DOHH2 (cell line): ENCODE results near the gene TMEM107.

Source experiments
- H3F3A ChIP-seq: fragments of 200-600 bp; sonication (generic), shearing (Covaris generic); 2 replicates; pipeline ENCODE4 v1.6.0; 2016; ENCODE audit warnings: antibody characterized with exemption, mild to moderate bottlenecking; ENCODE audit not compliant: control insufficient read depth, insufficient read depth
- H3K27ac ChIP-seq: fragments of 200-600 bp; sonication (generic); 2 replicates; pipeline ENCODE4 v1.5.1; 2014; ENCODE audit warnings: low read depth, mild to moderate bottlenecking, low read length, moderate library complexity
- H3K27me3 ChIP-seq: fragments of 200-600 bp; sonication (generic); 2 replicates; pipeline ENCODE4 v1.6.1; 2014; ENCODE audit warnings: mild to moderate bottlenecking, low read length, mixed read lengths; ENCODE audit not compliant: control insufficient read depth
- H3K36me3 ChIP-seq: fragments of 200-600 bp; sonication (generic); 2 replicates; pipeline ENCODE4 v1.6.1; 2014; ENCODE audit warnings: mild to moderate bottlenecking, low read length, moderate library complexity, mixed read lengths; ENCODE audit not compliant: control insufficient read depth
- H3K4me1 ChIP-seq: fragments of 200-600 bp; sonication (generic); 2 replicates; pipeline ENCODE4 v1.6.1; 2014; ENCODE audit warnings: mild to moderate bottlenecking, low read length, mixed read lengths; ENCODE audit not compliant: control insufficient read depth
- H3K4me2 ChIP-seq: fragments of 200-600 bp; sonication (generic); 2 replicates; pipeline ENCODE4 v1.6.0; 2014; ENCODE audit warnings: mild to moderate bottlenecking, low read length, moderate library complexity
- H3K4me3 ChIP-seq: fragments of 200-600 bp; sonication (generic); 2 replicates; pipeline ENCODE4 v1.5.1; 2014; ENCODE audit warnings: mild to moderate bottlenecking, low read length, mixed read lengths
- H3K79me2 ChIP-seq: fragments of 200-600 bp; sonication (generic); 2 replicates; pipeline ENCODE4 v1.6.1; 2014; ENCODE audit warnings: mild to moderate bottlenecking, low read length, mixed read lengths; ENCODE audit not compliant: control insufficient read depth
- H3K9me2 ChIP-seq: fragments of 200-600 bp; sonication (generic); replicated peaks from 2 replicates; pipeline ENCODE4 v1.6.1; 2014; ENCODE audit warnings: mild to moderate bottlenecking, low read length, mixed read lengths; ENCODE audit not compliant: control insufficient read depth
- H3K9me3 ChIP-seq: fragments of 200-600 bp; sonication (generic); 2 replicates; pipeline ENCODE4 v1.6.1; 2014; ENCODE audit warnings: antibody characterized with exemption, low read length, mixed read lengths; ENCODE audit not compliant: control insufficient read depth, insufficient read depth
- H4K20me1 ChIP-seq: fragments of 200-600 bp; sonication (generic); 2 replicates; pipeline ENCODE4 v1.6.0; 2014; ENCODE audit warnings: low read depth, mild to moderate bottlenecking, antibody characterized with exemption, low read length, moderate library complexity; ENCODE audit not compliant: control insufficient read depth, insufficient read depth
- EZH2phosphoT487 ChIP-seq: fragments of 200-600 bp; sonication (generic); IDR thresholded peaks from 2 replicates; pipeline ENCODE4 v1.6.1; 2017; ENCODE audit warnings: borderline replicate concordance, mild to moderate bottlenecking, antibody characterized with exemption, low read length, moderate library complexity, mixed read lengths
- TF ChIP-seq, protein P1 (sequence below): fragments of 200-600 bp; sonication (generic); IDR thresholded peaks from one replicate; pipeline ENCODE4 v1.5.1; 2014; ENCODE audit warnings: antibody characterized with exemption, mild to moderate bottlenecking, low read depth, low read length; ENCODE audit not compliant: poor library complexity, severe bottlenecking

Gene TMEM107

DNA sequence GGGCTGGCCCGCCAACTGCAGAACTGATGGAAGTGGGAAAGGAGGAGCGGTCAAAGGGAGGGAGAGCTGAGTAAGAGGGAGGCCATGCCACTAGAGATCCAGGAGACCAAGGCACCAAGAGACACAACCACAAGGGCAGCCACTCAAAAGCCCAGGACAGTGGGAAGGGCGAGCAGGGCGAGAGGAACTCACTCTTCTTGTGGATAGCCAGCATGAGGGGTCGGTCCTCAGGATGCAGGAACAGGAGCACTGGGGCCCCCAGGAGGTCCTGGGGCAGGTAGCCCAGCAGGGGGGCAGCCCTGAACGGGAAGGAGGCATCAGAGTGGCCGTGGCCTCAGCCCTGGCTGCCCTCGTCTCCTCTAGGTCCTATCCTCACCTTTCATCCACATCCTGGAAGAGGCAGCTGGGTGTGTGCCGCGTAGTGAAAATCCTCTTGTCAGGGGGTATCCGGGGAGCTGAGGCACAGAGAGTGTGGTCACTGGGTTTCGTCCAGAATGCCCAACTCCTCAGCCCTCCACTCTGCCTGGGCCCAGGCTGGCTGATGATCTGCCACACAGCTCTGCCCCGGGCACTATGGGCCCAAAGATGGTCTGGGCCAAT, 28.3 kb downstream of the TMEM107 start:
- H3K4me1 ChIP-seq, result peaks cover 27% of the 10 kb centered on the region
- no peak overlapping the region for H3K4me3 ChIP-seq
- no peak overlapping the region for H3K4me2 ChIP-seq
- H3K9me2 ChIP-seq, result no peaks in the 10 kb centered on the region
- H3K27me3 ChIP-seq, result no peaks in the 10 kb centered on the region
- peaks cover 58% of the 10 kb centered on the region for H3K36me3 ChIP-seq
- no peak for TF ChIP-seq EZH2phosphoT487
- TF ChIP-seq, protein P1, sequence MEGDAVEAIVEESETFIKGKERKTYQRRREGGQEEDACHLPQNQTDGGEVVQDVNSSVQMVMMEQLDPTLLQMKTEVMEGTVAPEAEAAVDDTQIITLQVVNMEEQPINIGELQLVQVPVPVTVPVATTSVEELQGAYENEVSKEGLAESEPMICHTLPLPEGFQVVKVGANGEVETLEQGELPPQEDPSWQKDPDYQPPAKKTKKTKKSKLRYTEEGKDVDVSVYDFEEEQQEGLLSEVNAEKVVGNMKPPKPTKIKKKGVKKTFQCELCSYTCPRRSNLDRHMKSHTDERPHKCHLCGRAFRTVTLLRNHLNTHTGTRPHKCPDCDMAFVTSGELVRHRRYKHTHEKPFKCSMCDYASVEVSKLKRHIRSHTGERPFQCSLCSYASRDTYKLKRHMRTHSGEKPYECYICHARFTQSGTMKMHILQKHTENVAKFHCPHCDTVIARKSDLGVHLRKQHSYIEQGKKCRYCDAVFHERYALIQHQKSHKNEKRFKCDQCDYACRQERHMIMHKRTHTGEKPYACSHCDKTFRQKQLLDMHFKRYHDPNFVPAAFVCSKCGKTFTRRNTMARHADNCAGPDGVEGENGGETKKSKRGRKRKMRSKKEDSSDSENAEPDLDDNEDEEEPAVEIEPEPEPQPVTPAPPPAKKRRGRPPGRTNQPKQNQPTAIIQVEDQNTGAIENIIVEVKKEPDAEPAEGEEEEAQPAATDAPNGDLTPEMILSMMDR, result no peak
- H3K27ac ChIP-seq, result no peak overlapping the region
- no peaks in the 10 kb centered on the region for H4K20me1 ChIP-seq
- no peaks in the 10 kb centered on the region for H3K9me3 ChIP-seq
- peaks cover 3% of the 10 kb centered on the region for H3F3A ChIP-seq
- H3K79me2 ChIP-seq, result peaks cover 21% of the 10 kb centered on the region

DNA sequence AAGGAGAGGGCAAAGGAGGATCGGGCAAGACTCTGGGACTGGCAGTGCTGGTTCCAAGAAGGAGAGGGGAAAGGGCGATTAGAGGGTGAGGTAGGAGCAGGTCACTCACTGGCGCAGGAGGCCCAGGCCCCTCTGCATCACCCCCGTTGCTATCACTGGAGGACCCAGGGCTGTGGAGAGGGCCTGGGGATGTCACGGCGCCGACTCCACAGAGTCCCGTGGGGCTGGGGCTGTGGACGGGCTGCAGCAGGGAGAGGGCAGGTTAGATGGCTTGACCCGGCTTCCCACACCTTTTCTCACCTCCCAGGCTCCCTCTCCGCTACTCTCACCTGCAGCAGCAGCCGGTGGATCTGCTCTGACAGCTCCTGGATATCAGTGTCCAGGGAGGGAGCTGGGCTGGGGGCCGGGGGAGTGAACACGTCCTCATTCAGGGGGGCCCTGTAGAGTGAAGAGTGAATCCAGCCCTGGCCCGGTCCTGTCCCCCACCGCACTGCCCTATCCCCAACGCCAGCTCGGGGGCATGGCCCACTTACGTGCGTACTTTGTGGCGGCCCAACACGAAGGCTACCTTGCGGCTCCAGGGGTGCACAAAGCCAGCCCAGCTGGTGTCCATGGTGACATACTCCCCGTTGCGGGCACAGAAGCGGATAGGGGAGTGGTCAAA, 28.9 kb downstream of the TMEM107 start:
- H3K4me3 ChIP-seq, result no peak overlapping the region
- TF ChIP-seq, protein P1, result no peak
- TF ChIP-seq EZH2phosphoT487, result no peak
- H3K36me3 ChIP-seq, result peaks cover 62% of the 10 kb centered on the region
- peaks cover 20% of the 10 kb centered on the region for H3K4me1 ChIP-seq
- H3K4me2 ChIP-seq, result no peak overlapping the region
- H3K79me2 ChIP-seq, result peaks cover 21% of the 10 kb centered on the region
- H3K27me3 ChIP-seq, result no peaks in the 10 kb centered on the region
- H3K9me3 ChIP-seq, result no peaks in the 10 kb centered on the region
- H3F3A ChIP-seq, result no peaks in the 10 kb centered on the region
- H3K9me2 ChIP-seq, result no peaks in the 10 kb centered on the region
- H4K20me1 ChIP-seq, result no peaks in the 10 kb centered on the region
- no peak overlapping the region for H3K27ac ChIP-seq

DNA sequence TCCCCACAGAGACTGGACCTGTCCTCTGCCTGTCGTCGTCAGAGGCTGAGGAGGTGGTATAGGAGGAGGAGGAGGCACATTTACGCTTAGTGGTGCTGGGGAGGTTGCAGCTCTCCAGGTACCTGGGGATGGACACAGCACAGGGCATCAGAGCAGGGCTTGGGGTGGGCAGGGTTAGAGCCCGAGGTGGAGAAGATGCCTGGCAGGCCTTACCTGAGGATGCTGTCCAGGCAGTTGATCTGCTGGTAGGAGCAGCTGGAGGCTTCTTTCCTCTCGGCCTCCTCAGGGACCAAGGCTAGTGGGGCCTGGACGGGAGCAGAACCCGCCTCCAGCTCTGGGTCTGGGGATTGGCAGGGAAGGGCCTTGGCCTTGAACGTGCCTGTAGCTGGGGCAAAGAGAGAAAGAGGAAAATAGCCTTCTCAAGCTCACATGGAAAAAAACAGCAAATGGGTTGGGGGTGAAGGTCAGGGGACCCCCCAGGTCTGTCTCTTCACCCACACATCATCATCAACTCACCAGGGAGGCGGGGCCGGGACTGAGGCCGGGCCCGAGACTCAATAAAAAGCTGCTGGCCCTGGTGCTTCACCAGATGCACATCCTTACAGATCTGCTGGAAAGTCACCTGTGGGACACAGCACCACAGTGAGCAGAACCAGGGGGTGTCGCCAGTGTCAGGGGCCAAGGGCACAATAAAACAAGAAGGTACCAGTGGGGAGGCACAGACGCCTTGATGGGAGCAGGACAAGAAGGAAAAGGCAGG, 29.6 kb downstream of the TMEM107 start:
- no peaks in the 10 kb centered on the region for H3K27me3 ChIP-seq
- no peak overlapping the region for H3K27ac ChIP-seq
- H3K4me2 ChIP-seq, result no peak overlapping the region
- no peaks in the 10 kb centered on the region for H4K20me1 ChIP-seq
- peaks cover 16% of the 10 kb centered on the region for H3K79me2 ChIP-seq
- no peaks in the 10 kb centered on the region for H3K9me2 ChIP-seq
- no peaks in the 10 kb centered on the region for H3K9me3 ChIP-seq
- H3K4me3 ChIP-seq, result no peak overlapping the region
- TF ChIP-seq, protein P1, result no peak
- no peak for TF ChIP-seq EZH2phosphoT487
- H3F3A ChIP-seq, result no peaks in the 10 kb centered on the region
- peaks cover 13% of the 10 kb centered on the region for H3K4me1 ChIP-seq
- peaks cover 66% of the 10 kb centered on the region for H3K36me3 ChIP-seq
